Peyer's patch (tissue), 4 donors: ENCODE data around the gene TBCD. TPM values are rescaled to one million over a fixed set of nuclear protein-coding genes. Genes with fewer than 3 reads are reported as not detected.

Source experiments
- DNase-seq, 3 donors: peaks; one replicate each; pipeline ENCODE4 v3.0.0-alpha.2; 2017 to 2019
- H3K27ac ChIP-seq, 4 donors: fragments of 200-600 bp; sonication (generic); one replicate each; pipeline ENCODE4 v1.5.1; 2016 to 2019
- H3K27me3 ChIP-seq, 2 donors: fragments of 200-600 bp; sonication (generic); one replicate each; pipeline ENCODE4 v1.5.1; 2019
- H3K36me3 ChIP-seq, 3 donors: fragments of 200-600 bp; sonication (generic); one replicate each; pipeline ENCODE4 v1.5.1; 2016 to 2019
- H3K4me1 ChIP-seq, 4 donors: fragments of 200-600 bp; sonication (generic); one replicate each; pipeline ENCODE4 v1.5.1; 2016 to 2019
- H3K4me3 ChIP-seq, 4 donors: fragments of 200-600 bp; sonication (generic); 1 replicate in 3 of 4; 2 replicates in 1 of 4; pipeline ENCODE4 v1.5.1; 2016 to 2019; ENCODE audit warnings: mild to moderate bottlenecking in 1 of 4
- H3K9me3 ChIP-seq, 4 donors: fragments of 200-600 bp; sonication (generic); one replicate each; pipeline ENCODE4 v1.5.1; 2016 to 2019; ENCODE audit warnings: mild to moderate bottlenecking in 1 of 4
- CTCF ChIP-seq, 6 experiments: fragments of 450-650 bp in 4 of 6; fragments of 200-600 bp in 2 of 6; sonication (generic) in 1 of 6; IDR thresholded peaks; one replicate each; pipeline ENCODE4 v1.5.1; 2017 to 2019; ENCODE audit warnings: antibody characterized with exemption in 6 of 6, mild to moderate bottlenecking in 3 of 6, moderate library complexity in 1 of 6
- POLR2A ChIP-seq, 2 donors: fragments of 450-650 bp; IDR thresholded peaks; one replicate each; pipeline ENCODE4 v1.5.1; 2017; ENCODE audit warnings: antibody characterized with exemption in 2 of 2, mild to moderate bottlenecking in 2 of 2, moderate library complexity in 2 of 2
- total RNA-seq, 4 donors: library from RNA; depleted of rRNA; stranded (reverse); fragments of >200 nt; gene quantifications; one replicate each; pipeline ENCODE4 v1.1.0, GENCODE V29; 2016

Gene TBCD
- total RNA-seq, 4 donors from 2014 or later, result 58.7 to 130 (median 74.8) TPM

DNA sequence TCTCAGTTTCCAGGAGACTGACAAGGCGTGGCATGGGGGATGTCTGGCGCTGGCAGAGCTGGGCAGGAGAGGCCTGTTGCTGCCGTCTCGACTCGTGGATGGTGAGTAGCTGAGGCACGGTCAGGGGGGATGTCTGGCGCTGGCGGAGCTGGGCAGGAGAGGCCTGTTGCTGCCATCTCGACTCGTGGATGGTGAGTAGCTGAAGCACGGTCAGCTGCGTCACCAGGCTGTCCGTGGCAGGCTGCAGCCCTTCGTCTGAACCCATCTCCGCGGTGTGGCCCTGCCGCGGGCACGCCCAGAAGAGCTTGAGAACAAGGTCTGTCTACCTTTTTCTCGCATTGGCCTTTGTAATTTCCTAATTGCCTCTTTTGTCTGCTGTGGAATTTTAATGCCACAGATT, 63.0 kb downstream of the TBCD start:
- no peak overlapping the region for H3K27ac ChIP-seq
- H3K36me3 ChIP-seq, result peaks cover 0 to 53% (median 0%) of the 10 kb centered on the region in 3 donors

GRCh38 chr17:82815354-82815753, 63.5 kb downstream of the TBCD start:
- Histone ChIP-seq H3K4me1 (no peaks in the 10 kb centered on the region), H3K27ac (no peak overlapping the region), H3K4me3 (no peak overlapping the region), H3K27me3 (no peaks in the 10 kb centered on the region), H3K9me3 (peaks cover 0 to 7% (median 0%) of the 10 kb centered on the region in 4 donors), H3K36me3 (peaks cover 0 to 52% (median 0%) of the 10 kb centered on the region in 3 donors)
- no peak for DNase-seq
- TF ChIP-seq CTCF (IDR thresholded peaks at IDR 0.05) (no peak), POLR2A (IDR thresholded peaks at IDR 0.05) (no peak)

More for the DNA sequence above, 63.0 kb downstream of the TBCD start:
- TF ChIP-seq POLR2A (IDR thresholded peaks at IDR 0.05) (no peak), CTCF (IDR thresholded peaks at IDR 0.05) (no peak)
- no peak for DNase-seq
- peaks cover 0 to 2% (median 0%) of the 10 kb centered on the region in 4 donors for H3K9me3 ChIP-seq
- H3K27me3 ChIP-seq, result no peaks in the 10 kb centered on the region
- no peak overlapping the region for H3K4me3 ChIP-seq
- no peaks in the 10 kb centered on the region for H3K4me1 ChIP-seq

DNA sequence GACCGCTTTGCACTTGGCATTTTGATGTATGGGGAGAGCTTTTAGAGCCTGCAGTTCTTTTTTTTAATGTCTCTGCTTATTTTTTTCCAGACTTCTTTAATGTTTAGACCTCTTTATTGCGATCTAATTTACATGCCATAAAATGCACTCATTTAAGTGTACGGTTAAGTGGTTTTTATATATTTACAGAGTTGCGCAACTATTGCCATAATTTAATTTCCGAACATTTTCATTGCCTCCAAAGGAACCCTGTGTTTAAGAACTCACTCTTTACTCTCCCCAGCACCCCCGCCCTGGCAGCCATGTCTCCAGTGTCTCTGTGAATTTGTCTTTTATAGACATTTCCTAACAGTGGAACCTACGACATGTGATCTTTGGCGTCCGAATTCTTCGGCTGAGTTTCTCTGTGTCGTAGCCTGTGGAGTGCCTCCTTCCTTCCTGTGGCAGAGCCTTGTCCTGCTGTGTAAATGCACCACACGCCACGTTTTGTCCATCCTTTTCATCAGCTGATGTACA, 64.0 kb downstream of the TBCD start:
- TF ChIP-seq CTCF (IDR thresholded peaks at IDR 0.05) (no peak), POLR2A (IDR thresholded peaks at IDR 0.05) (no peak)
- Histone ChIP-seq H3K4me3 (no peak overlapping the region), H3K36me3 (peaks cover 0 to 47% (median 0%) of the 10 kb centered on the region in 3 donors), H3K9me3 (peaks cover 0 to 8% (median 0%) of the 10 kb centered on the region in 4 donors), H3K27ac (no peak overlapping the region), H3K4me1 (no peaks in the 10 kb centered on the region), H3K27me3 (no peaks in the 10 kb centered on the region)
- DNase-seq, result no peak

- DNase-seq, result no peak
- Histone ChIP-seq H3K27ac (no peak overlapping the region), H3K27me3 (no peaks in the 10 kb centered on the region), H3K9me3 (peaks cover 0 to 8% (median 0%) of the 10 kb centered on the region in 4 donors), H3K36me3 (peaks cover 0 to 44% (median 0%) of the 10 kb centered on the region in 3 donors), H3K4me1 (no peaks in the 10 kb centered on the region), H3K4me3 (no peak overlapping the region)
- TF ChIP-seq CTCF (IDR thresholded peaks at IDR 0.05) (no peak), POLR2A (IDR thresholded peaks at IDR 0.05) (no peak)
These were observed 64.5 kb downstream of the TBCD start for GRCh38 chr17:82816358-82816757.

GRCh38 chr17:82817947-82818346, 66.1 kb downstream of the TBCD start:
- no peak for TF ChIP-seq CTCF (IDR thresholded peaks at IDR 0.05)
- no peak for TF ChIP-seq POLR2A (IDR thresholded peaks at IDR 0.05)
- Histone ChIP-seq H3K36me3 (peaks cover 0 to 36% (median 0%) of the 10 kb centered on the region in 3 donors), H3K9me3 (peaks cover 0 to 8% (median 0%) of the 10 kb centered on the region in 4 donors), H3K4me1 (no peaks in the 10 kb centered on the region), H3K27me3 (no peaks in the 10 kb centered on the region), H3K4me3 (no peak overlapping the region), H3K27ac (no peak overlapping the region)
- DNase-seq, result no peak
